ENCODE results near the gene MRTFA.
A peak's percentile ranks its signal among the peaks of the same experiment; 100 is the strongest.

Gene MRTFA

GRCh38 chr22:40415531-40416266 lies 220.8 kb downstream of the MRTFA start:
- Histone ChIP-seq H3K4me1 (no peaks in the 10 kb centered on the region), H3K27me3 (no peaks in the 10 kb centered on the region), H3K9me3 (no peaks in the 10 kb centered on the region), H3K36me3 (peaks cover 52 to 80% (median 65%) of the 10 kb centered on the region in 3 donors), H3K27ac (no peak overlapping the region), H3K4me3 (no peak overlapping the region)
- TF ChIP-seq CTCF (IDR thresholded peaks at IDR 0.05), result no peak
- intact Hi-C loops (cut with DNase I; ENCODE audit: low total_unique reads), result no loop called here
- no peak for DNase-seq

GRCh38 chr22:40414838-40415505 lies 221.5 kb downstream of the MRTFA start:
- H3K9me3 ChIP-seq, result no peaks in the 10 kb centered on the region
- peak in 1 of 2 donors; percentile 48 for DNase-seq
- H3K36me3 ChIP-seq, result peaks cover 51 to 80% (median 65%) of the 10 kb centered on the region in 3 donors
- H3K4me1 ChIP-seq, result peaks cover 0 to 3% (median 0%) of the 10 kb centered on the region in 4 donors
- intact Hi-C loops (cut with DNase I; ENCODE audit: low total_unique reads), result no loop called here
- H3K4me3 ChIP-seq, result no peak overlapping the region
- no peaks in the 10 kb centered on the region for H3K27me3 ChIP-seq
- no peak for TF ChIP-seq CTCF (IDR thresholded peaks at IDR 0.05)
- no peak overlapping the region for H3K27ac ChIP-seq

GRCh38 chr22:40414311-40414710 lies 222.2 kb downstream of the MRTFA start:
- peaks cover 0 to 3% (median 0%) of the 10 kb centered on the region in 4 donors for H3K4me1 ChIP-seq
- H3K36me3 ChIP-seq, result peaks cover 51 to 80% (median 65%) of the 10 kb centered on the region in 3 donors
- no peaks in the 10 kb centered on the region for H3K9me3 ChIP-seq
- peak in 1 of 2 donors; percentile 7 for DNase-seq
- no peak overlapping the region for H3K4me3 ChIP-seq
- TF ChIP-seq CTCF (IDR thresholded peaks at IDR 0.05), result no peak
- no peak overlapping the region for H3K27ac ChIP-seq
- intact Hi-C loops (cut with DNase I; ENCODE audit: low total_unique reads), result no loop called here
- H3K27me3 ChIP-seq, result no peaks in the 10 kb centered on the region

GRCh38 chr22:40413873-40414272 lies 222.6 kb downstream of the MRTFA start:
- H3K27me3 ChIP-seq, result no peaks in the 10 kb centered on the region
- no peaks in the 10 kb centered on the region for H3K9me3 ChIP-seq
- no peak overlapping the region for H3K27ac ChIP-seq
- H3K36me3 ChIP-seq, result peaks cover 48 to 80% (median 65%) of the 10 kb centered on the region in 3 donors
- intact Hi-C loops (cut with DNase I; ENCODE audit: low total_unique reads), result no loop called here
- H3K4me1 ChIP-seq, result peaks cover 0 to 3% (median 0%) of the 10 kb centered on the region in 4 donors
- TF ChIP-seq CTCF (IDR thresholded peaks at IDR 0.05), result no peak
- H3K4me3 ChIP-seq, result no peak overlapping the region
- peak in 1 of 2 donors; percentile 42 for DNase-seq

GRCh38 chr22:40412441-40412840 lies 224.1 kb downstream of the MRTFA start:
- Histone ChIP-seq H3K9me3 (no peaks in the 10 kb centered on the region), H3K27ac (no peak overlapping the region), H3K27me3 (no peaks in the 10 kb centered on the region), H3K4me3 (no peak overlapping the region), H3K4me1 (peaks cover 0 to 3% (median 0%) of the 10 kb centered on the region in 4 donors), H3K36me3 (peaks cover 44 to 80% (median 65%) of the 10 kb centered on the region in 3 donors)
- intact Hi-C loops (cut with DNase I; ENCODE audit: low total_unique reads), result no loop called here
- no peak for TF ChIP-seq CTCF (IDR thresholded peaks at IDR 0.05)
- no peak for DNase-seq

Measured in tibial artery (tissue), 4 donors.